Dermis microvascular lymphatic vessel endothelial cell (primary cell): Measurements from ENCODE around the gene MSI2. TPM values are rescaled to one million over a fixed set of nuclear protein-coding genes. Genes with fewer than 3 reads are reported as not detected.

ENCODE experiments used
- DNase-seq, 2 donors: peaks; one replicate each; pipeline versions ENCODE4 v3.0.0 to v3.0.0-alpha.2; 2010; ENCODE audit warnings: low read depth in 2 of 2
- total RNA-seq: library from RNA; depleted of rRNA; stranded (reverse); fragments of >200 nt; gene quantifications from 2 replicates; pipeline ENCODE4 v1.2.1, GENCODE V29; 2014

MSI2 gene
- total RNA-seq, 1 donor from 2014 or later = 7.4 TPM

- peak in 1 of 2 donors; percentile 23 for DNase-seq
Observed at GRCh38 chr17:57432507-57433277, 176.4 kb downstream of the MSI2 start.

GRCh38 chr17:57433452-57433851 lies 177.1 kb downstream of the MSI2 start:
- no peak for DNase-seq

DNA sequence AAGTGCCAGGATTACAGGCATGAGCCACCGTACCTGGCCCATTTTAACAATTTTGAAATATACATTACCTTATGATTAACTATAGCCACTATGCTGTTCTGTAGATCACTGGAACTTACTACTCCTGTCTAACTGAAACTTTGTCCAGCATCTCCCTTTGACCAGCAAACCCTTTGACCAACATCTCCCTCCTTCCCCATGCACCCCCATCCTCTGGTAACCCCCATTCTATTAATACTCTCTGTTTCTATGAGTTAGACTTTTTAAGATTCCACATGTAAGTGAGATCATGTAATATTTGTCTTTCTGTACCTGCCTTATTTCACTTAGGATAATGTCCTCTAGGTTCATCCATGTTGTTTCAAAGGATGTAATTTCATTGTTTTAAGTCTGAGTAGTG lies 178.0 kb downstream of the MSI2 start:
- DNase-seq = no peak

GRCh38 chr17:57436565-57436964 lies 180.2 kb downstream of the MSI2 start:
- no peak for DNase-seq

GRCh38 chr17:57438066-57438731 lies 181.9 kb downstream of the MSI2 start:
- DNase-seq = no peak

GRCh38 chr17:57439651-57440050 lies 183.3 kb downstream of the MSI2 start:
- no peak for DNase-seq

DNA sequence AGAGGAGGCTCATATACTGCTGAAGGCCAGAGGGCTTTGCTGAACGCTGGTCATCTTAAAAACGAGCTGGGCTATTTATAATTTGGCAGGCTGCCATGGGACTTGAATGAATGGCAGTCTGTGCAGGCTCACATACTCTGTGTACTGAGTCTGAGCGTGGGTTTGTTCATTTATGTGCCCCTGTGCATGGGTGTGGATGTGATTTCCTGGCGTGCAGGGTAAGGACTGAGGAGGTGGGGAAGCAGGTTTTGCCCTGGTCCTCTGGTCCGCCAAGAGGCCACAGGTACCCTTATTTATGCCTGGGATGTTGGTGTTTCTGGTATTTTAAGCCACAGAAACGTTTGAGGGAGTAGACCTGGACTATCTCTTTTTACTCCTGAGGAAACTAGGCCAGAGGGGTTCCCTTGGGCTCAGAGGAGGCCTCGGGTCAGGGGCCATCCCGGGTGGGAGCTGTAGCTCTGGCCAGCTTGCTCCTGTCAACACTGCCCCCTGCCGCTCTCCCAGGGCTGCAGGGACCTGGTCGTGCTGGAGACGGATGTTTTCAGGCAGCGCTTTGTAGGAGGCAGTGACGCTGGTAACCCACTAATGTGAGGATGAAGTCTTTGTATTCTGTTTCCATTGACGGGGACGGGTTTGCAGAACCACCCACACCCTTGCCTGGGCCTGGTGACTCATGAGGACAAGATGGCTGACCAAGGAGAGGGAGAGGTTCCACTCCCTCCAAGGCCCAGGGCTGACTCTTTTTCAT lies 184.4 kb downstream of the MSI2 start:
- DNase-seq = peak; percentile 33 to 73

DNA sequence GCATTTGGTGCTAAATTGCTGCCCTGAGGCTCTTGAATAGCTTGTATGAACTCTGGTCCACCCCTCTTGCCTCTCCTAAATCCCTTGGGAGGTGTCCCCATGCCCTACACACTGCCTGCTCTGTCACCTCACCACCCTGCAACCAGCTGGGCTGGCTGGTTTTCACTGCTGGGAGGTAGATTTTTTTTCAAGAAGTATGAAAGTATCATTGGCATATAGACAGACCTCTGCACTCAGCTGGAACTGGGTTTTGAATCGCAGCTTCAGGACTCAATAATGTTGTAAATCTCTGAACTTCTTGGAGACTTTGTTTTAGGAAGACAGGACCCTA lies 184.9 kb downstream of the MSI2 start:
- DNase-seq = no peak

DNA sequence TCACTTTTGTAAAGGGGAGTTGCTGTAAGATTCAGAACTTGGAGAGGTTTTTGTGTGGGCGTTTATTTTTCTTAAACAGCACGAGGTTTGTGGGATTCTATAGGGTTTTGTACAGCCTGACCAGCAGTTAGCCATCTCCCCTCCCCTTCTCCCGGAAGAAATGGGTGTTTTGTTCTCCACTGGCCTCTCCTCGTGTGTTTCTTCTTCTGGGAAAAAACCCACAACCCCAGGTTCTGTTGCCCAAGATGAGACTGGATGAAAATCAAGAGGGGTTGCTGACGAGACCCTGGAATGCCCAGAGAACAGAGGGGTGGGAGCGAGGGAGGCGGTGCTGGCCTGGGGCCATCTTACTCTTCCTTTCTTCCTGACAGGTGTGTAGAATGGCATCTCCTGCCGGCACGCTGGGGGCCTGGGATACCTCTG lies 186.1 kb downstream of the MSI2 start:
- no peak for DNase-seq

- DNase-seq = peak in 1 of 2 donors; percentile 66
Observed at GRCh38 chr17:57442914-57443571, 186.7 kb downstream of the MSI2 start.

DNA sequence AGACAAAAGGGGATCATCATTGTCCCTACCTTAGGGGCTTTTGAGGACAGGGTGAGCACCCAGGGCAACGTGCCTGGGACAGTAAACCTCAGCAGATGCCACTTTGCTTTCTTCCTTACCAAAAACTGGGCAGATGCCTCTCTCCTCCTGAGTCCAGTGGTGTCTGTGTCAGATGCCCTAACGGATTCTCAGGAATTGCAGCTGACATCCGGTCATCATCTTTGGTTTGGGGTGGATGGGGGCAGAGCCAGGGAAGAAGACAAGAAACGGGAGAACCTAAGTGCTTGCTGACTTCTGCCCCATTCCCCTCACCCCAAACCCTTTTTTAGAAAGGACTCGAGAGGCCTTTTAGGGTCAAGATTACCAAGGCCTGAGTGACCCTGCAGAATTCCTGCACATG lies 187.5 kb downstream of the MSI2 start:
- no peak for DNase-seq

- no peak for DNase-seq
Observed at GRCh38 chr17:57444682-57445450, 188.5 kb downstream of the MSI2 start.

DNA sequence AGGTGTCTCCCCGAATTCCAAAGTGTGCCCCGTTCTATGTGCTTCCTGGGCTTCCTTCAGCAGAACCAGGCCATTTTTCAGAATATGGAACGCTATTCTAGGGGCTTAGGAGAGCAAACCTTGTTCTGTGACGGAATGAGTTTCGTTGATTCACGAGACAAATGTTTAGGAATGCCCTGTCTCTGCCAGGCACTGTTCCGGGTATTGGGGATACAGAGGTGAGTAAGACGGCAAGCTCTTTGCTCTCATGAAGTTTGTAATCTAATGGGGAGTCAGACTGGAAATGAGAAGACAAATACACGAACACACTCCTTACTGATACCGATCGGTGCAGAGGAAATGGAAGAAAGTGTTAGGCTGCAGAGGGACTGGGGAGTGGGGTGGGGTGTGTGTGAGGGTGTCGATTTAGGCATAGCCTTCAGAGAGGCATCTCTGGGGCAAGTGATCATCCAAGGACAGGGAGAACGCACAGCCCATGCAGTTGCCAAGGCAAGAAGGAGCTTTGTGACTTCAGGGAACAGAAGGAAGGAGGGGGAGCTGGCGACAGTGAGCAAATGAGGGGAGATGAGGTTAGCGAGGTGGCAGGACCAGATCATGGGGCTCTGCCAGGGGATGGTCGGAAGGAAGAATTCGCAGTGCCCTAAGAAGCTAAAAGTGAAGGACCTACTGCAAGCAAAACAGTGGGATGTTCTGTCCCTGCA lies 189.6 kb downstream of the MSI2 start:
- no peak for DNase-seq

- no peak for DNase-seq
Observed at GRCh38 chr17:57447357-57447989, 191.2 kb downstream of the MSI2 start.

- no peak for DNase-seq
Observed at GRCh38 chr17:57447990-57448758, 191.9 kb downstream of the MSI2 start.

GRCh38 chr17:57448759-57449283 lies 192.5 kb downstream of the MSI2 start:
- no peak for DNase-seq

- DNase-seq = no peak
Observed at GRCh38 chr17:57451191-57451590, 194.9 kb downstream of the MSI2 start.

DNA sequence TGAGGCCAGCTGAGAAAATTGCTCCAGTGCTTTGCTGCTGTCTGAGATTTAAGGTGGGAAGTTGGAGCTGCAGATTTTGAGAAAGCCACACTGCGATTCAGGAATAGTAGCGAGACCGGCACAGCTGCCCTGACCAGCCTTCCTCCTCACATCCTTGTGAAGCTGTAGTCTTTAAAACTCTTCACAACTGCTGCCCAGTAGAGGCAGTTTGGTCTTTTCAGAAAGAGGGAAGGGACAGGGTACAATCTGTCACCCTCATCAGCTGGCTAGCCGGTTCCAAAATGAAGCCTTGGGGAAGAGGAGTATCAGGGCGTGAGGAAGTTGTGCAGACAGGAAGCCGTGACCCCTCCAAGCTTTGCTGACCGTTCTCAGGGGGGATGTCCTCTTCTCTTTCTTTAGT lies 195.3 kb downstream of the MSI2 start:
- DNase-seq = no peak

DNA sequence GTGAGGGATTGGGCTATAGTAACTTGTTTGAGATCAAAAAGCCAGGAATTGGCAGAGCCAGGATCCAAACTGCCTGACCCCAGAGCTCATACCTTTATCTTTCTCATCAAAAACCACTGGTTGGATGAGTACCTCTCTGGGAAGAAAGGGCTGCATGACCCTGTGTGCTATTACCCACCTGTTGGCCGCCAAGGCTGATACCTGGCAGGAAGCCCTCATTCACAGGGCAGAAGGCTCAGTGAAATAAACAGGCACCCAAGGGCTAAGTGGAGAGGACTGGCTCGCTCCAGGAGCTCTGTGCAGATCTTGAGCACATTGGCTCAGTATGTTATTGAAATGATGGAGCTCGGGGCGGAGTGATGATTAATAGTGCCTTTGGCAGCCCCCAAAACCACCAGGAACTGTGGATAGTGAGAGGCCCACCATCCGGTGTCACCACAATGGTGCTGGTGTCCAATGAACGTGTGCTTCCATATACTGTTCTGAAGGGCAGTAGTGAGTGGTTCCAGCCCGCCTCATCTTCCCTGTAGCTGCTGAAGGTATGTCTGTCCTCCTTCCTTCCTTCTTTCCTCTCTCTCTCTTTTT lies 197.6 kb downstream of the MSI2 start:
- no peak for DNase-seq
